H1 (cell line): ENCODE data around the gene MROH2A. TPM values are rescaled to one million over a fixed set of nuclear protein-coding genes. Genes with fewer than 3 reads are reported as not detected.

Source experiments
- CTCF ChIA-PET: fragments of 300-600 bp; sonication (Branson Sonifier 250); formaldehyde crosslinking; loops from one replicate; lab custom pipeline; 2021; ENCODE audit not compliant: partially characterized antibody; lab: Charles Lee
- POLR2A ChIA-PET: fragments of 300-600 bp; sonication (Branson Sonifier 250); formaldehyde crosslinking; loops from one replicate; lab custom pipeline; 2021; ENCODE audit warnings: inconsistent platforms; ENCODE audit not compliant: partially characterized antibody; lab: Charles Lee
- DNase-seq, 2 experiments: peaks; one replicate each; pipeline versions ENCODE4 v3.0.0 to v3.0.0-alpha.2; 2010 to 2022; ENCODE audit warnings: low spot score in 2 of 2, low read depth in 1 of 2, mixed read lengths in 1 of 2
- FAIRE-seq: peaks from 2 replicates; lab custom pipeline; 2011; peaks lifted over from hg19 to GRCh38; lab: Jason Lieb, UNC
- H2AFZ ChIP-seq: 2 replicates; pipeline ENCODE4 v1.8.1; 2012; ENCODE audit warnings: low read length, inconsistent platforms
- H2AK5ac ChIP-seq: 2 replicates; pipeline ENCODE4 v1.6.1; 2013; ENCODE audit warnings: low read depth, low read length
- H2BK120ac ChIP-seq: replicated peaks from 2 replicates; pipeline ENCODE3; 2013; ENCODE audit warnings: low read depth, low read length, inconsistent platforms
- H2BK12ac ChIP-seq: 2 replicates; pipeline ENCODE4 v1.6.1; 2013; ENCODE audit warnings: low read depth, low read length
- H2BK15ac ChIP-seq: 2 replicates; pipeline ENCODE4 v1.6.1; 2013; ENCODE audit warnings: low read length
- H2BK20ac ChIP-seq: 2 replicates; pipeline ENCODE4 v1.6.1; 2013; ENCODE audit warnings: low read length
- H2BK5ac ChIP-seq: 2 replicates; pipeline ENCODE4 v1.6.1; 2013; ENCODE audit warnings: low read depth, low read length
- H3K14ac ChIP-seq: 2 replicates; pipeline ENCODE4 v1.6.1; 2013; ENCODE audit warnings: inconsistent platforms; ENCODE audit not compliant: insufficient read length
- H3K18ac ChIP-seq: 2 replicates; pipeline ENCODE4 v1.6.1; 2013; ENCODE audit warnings: low read length; ENCODE audit errors: extremely low read depth
- H3K23ac ChIP-seq: 2 replicates; pipeline ENCODE4 v1.6.1; 2013; ENCODE audit warnings: inconsistent platforms; ENCODE audit not compliant: insufficient read length
- H3K23me2 ChIP-seq: 2 replicates; pipeline ENCODE4 v1.6.1; 2013; ENCODE audit warnings: low read depth, low read length
- H3K27ac ChIP-seq: 2 replicates; pipeline ENCODE4 v1.6.1; 2011; ENCODE audit warnings: low read depth, low read length, inconsistent platforms
- H3K27me3 ChIP-seq, 4 experiments: replicated peaks in 1 of 4; 1 replicate in 1 of 4; 2 replicates in 3 of 4; pipeline versions ENCODE4 v1.6.1 to v1.8.1; 2011 to 2013; ENCODE audit warnings: low read length in 3 of 4, mild to moderate bottlenecking in 3 of 4, inconsistent platforms in 2 of 4, mixed read lengths in 2 of 4, moderate library complexity in 1 of 4; ENCODE audit not compliant: control insufficient read depth in 3 of 4, insufficient read depth in 3 of 4; ENCODE audit errors: extremely low read depth in 1 of 4
- H3K36me3 ChIP-seq, 4 experiments: 2 replicates each; pipeline versions ENCODE4 v1.6.1 to v1.8.1; 2011 to 2013; ENCODE audit warnings: mild to moderate bottlenecking in 4 of 4, low read length in 3 of 4, moderate library complexity in 2 of 4, control low read depth in 1 of 4, inconsistent platforms in 1 of 4; ENCODE audit not compliant: insufficient read depth in 4 of 4, control insufficient read depth in 2 of 4
- H3K4ac ChIP-seq: replicated peaks from 2 replicates; pipeline ENCODE3; 2013; ENCODE audit warnings: low read length, low read depth, mixed read lengths, inconsistent platforms; ENCODE audit not compliant: insufficient read length
- H3K4me1 ChIP-seq, 4 experiments: replicated peaks in 1 of 4; 1 replicate in 1 of 4; 2 replicates in 3 of 4; pipeline versions ENCODE4 v1.6.1 to v1.8.1; 2011 to 2013; ENCODE audit warnings: low read length in 3 of 4, inconsistent platforms in 2 of 4, mixed read lengths in 1 of 4; ENCODE audit not compliant: insufficient read depth in 4 of 4, control insufficient read depth in 3 of 4
- H3K4me2 ChIP-seq, 2 experiments: 2 replicates each; pipeline versions ENCODE4 v1.6.1 to v1.8.1; 2011 to 2013; ENCODE audit warnings: low read depth in 2 of 2, low read length in 2 of 2, control low read depth in 1 of 2, inconsistent platforms in 1 of 2, mild to moderate bottlenecking in 1 of 2; ENCODE audit not compliant: insufficient read depth in 1 of 2
- H3K4me3 ChIP-seq, 4 experiments: fragments of 200-600, 300-600 bp in 1 of 4; sonication (generic), shearing (Covaris generic), sonication (Bioruptor Twin) in 1 of 4; 2 replicates each; pipeline versions ENCODE4 v1.5.1 to v1.8.1; 2011 to 2016; ENCODE audit warnings: low read length in 4 of 4, low read depth in 3 of 4, control low read depth in 2 of 4, inconsistent platforms in 2 of 4, mild to moderate bottlenecking in 2 of 4, mixed read lengths in 1 of 4, moderate library complexity in 1 of 4; ENCODE audit not compliant: insufficient read depth in 2 of 4; ENCODE audit errors: extremely low read depth in 1 of 4
- H3K56ac ChIP-seq: replicated peaks from 2 replicates; pipeline ENCODE3; 2013; ENCODE audit warnings: low read depth, mild to moderate bottlenecking, mixed read lengths, low read length, inconsistent platforms; ENCODE audit not compliant: insufficient read length
- H3K79me1 ChIP-seq: 2 replicates; pipeline ENCODE4 v1.6.1; 2013; ENCODE audit warnings: low read depth, low read length, control low read depth
- H3K79me2 ChIP-seq, 2 experiments: 2 replicates each; pipeline versions ENCODE4 v1.6.1 to v1.8.1; 2012 to 2013; ENCODE audit warnings: low read length in 2 of 2, mild to moderate bottlenecking in 2 of 2, inconsistent platforms in 1 of 2; ENCODE audit not compliant: insufficient read depth in 2 of 2, control insufficient read depth in 1 of 2
- H3K9ac ChIP-seq, 4 experiments: replicated peaks in 1 of 4; 1 replicate in 1 of 4; 2 replicates in 3 of 4; pipeline versions ENCODE4 v1.6.1 to v1.8.1; 2011 to 2013; ENCODE audit warnings: low read depth in 3 of 4, low read length in 3 of 4, control low read depth in 2 of 4, mild to moderate bottlenecking in 2 of 4, moderate library complexity in 2 of 4, inconsistent platforms in 1 of 4; ENCODE audit errors: extremely low read depth in 1 of 4
- H3K9me3 ChIP-seq, 2 experiments: 2 replicates each; pipeline versions ENCODE4 v1.6.1 to v1.8.1; 2012 to 2013; ENCODE audit warnings: mild to moderate bottlenecking in 2 of 2, moderate library complexity in 2 of 2, control low read depth in 1 of 2, inconsistent platforms in 1 of 2, low read depth in 1 of 2, low read length in 1 of 2, mixed read lengths in 1 of 2; ENCODE audit not compliant: insufficient read depth in 2 of 2
- H4K20me1 ChIP-seq, 2 experiments: replicated peaks in 1 of 2; 2 replicates each; pipeline versions ENCODE3 to v1.8.1; 2011 to 2013; ENCODE audit warnings: inconsistent platforms in 2 of 2, low read length in 2 of 2, mild to moderate bottlenecking in 1 of 2; ENCODE audit not compliant: insufficient read depth in 2 of 2, control insufficient read depth in 1 of 2
- H4K5ac ChIP-seq: 2 replicates; pipeline ENCODE4 v1.6.1; 2013; ENCODE audit warnings: low read length, low read depth, mixed read lengths, inconsistent platforms; ENCODE audit not compliant: insufficient read length
- H4K8ac ChIP-seq: 2 replicates; pipeline ENCODE4 v1.8.0; 2013; ENCODE audit warnings: mild to moderate bottlenecking, moderate library complexity, low read length, inconsistent platforms; ENCODE audit not compliant: insufficient read depth; ENCODE audit errors: extremely low read depth
- H4K91ac ChIP-seq: replicated peaks from 2 replicates; pipeline ENCODE3; 2013; ENCODE audit warnings: low read length, mixed read lengths, inconsistent platforms; ENCODE audit not compliant: insufficient read length
- CREB1 ChIP-seq: IDR thresholded peaks from 2 replicates; pipeline ENCODE4 v1.6.1; 2012; ENCODE audit warnings: inconsistent platforms
- HDAC6 ChIP-seq: IDR thresholded peaks from one replicate; pipeline ENCODE4 v1.7.1; 2012; ENCODE audit warnings: low read depth, mild to moderate bottlenecking, inconsistent platforms, low read length, moderate library complexity
- SIRT6 ChIP-seq: IDR thresholded peaks from one replicate; pipeline ENCODE4 v1.7.1; 2012; ENCODE audit warnings: low read length, inconsistent platforms
- WGBS, 2 experiments: shearing (Covaris generic) in 1 of 2; methylation state at CpG; one replicate each; pipeline versions ENCODE4 v1.1.6 to v1.1.7; 2013 to 2015; ENCODE audit warnings: low lambda C conversion rate in 2 of 2, mixed read lengths in 2 of 2, inconsistent platforms in 1 of 2, low coverage in 1 of 2, missing lambda C conversion rate in 1 of 2; ENCODE audit not compliant: insufficient replicate concordance in 2 of 2, insufficient coverage in 1 of 2, insufficient read length in 1 of 2; ENCODE audit errors: extremely low coverage in 1 of 2, missing lambda C conversion rate in 1 of 2; 5-methylcytosine and 5-hydroxymethylcytosine counted together
- polyA plus RNA-seq, 7 experiments: library from polyadenylated mRNA; depleted of rRNA in 3 of 7; stranded (reverse) in 5 of 7; unstranded in 2 of 7; fragments of >200 nt in 5 of 7; fragments of 200-250 nt in 2 of 7; gene quantifications; 1 replicate in 5 of 7; 2 replicates in 1 of 7; 4 replicates in 1 of 7; pipeline versions ENCODE4 v1.2.1 to v1.2.3, GENCODE V29; 2011 to 2013; ENCODE audit warnings: missing spikeins in 2 of 7, mixed read lengths in 2 of 7
- total RNA-seq: library from RNA; stranded (reverse); fragmentation: NEBNext Ultra II Directional; extraction: Animal tissue kit (Norgen Biotek cat#: 25700); gene quantifications from 2 replicates; pipeline ENCODE4 v1.2.1, GENCODE V29; 2021

The MROH2A gene
- total and polyA plus RNA-seq, 2 of the 8 experiments (the other 6 are each of a cell fraction or from before 2014, with no cell fraction given), result not detected

DNA sequence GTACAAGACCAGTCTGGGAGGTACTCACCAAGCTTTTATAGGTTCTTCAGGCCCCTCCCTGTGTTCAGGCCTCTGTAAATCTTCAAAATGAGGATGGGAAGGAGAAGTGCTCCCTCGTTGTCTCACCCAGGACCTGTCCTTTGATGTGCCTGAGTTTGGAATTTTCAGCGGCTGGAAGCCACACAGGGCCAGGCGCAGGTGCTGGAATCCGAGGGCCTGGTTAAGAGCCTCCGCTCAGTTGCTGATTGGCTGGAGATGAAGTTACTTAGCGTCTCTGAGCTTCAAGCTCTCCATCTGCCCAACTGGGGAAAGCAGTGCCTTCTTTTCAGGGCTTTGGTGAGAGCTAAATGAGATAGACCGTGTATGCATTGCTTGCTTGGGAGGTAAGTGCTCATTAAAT lies 46.2 kb downstream of the MROH2A start:
- no peak overlapping the region for H4K5ac ChIP-seq
- no peak overlapping the region for H3K9ac ChIP-seq
- no peaks in the 10 kb centered on the region for H3K9me3 ChIP-seq
- H3K36me3 ChIP-seq, result no peaks in the 10 kb centered on the region
- no peak overlapping the region for H3K4ac ChIP-seq
- no peaks in the 10 kb centered on the region for H3K27me3 ChIP-seq
- no peak for FAIRE-seq
- H3K4me3 ChIP-seq, result no peak overlapping the region
- ChIA-PET CTCF (interaction anchor here (1.8 kb wide), 1 partner anchor 8 kb away, joined by 7 read pairs; no protein-coding TSS in a partner anchor), POLR2A (no interaction called here)
- 81% methylated on average over 7 of the region's 7 CpGs; no CpG with 5 or more reads in 1 of the 2 experiments for WGBS, 2 experiments
- no peak overlapping the region for H2AFZ ChIP-seq
- no peak overlapping the region for H3K4me2 ChIP-seq
- H2BK120ac ChIP-seq, result no peak overlapping the region
- DNase-seq, result no peak
- no peak overlapping the region for H3K56ac ChIP-seq
- H4K20me1 ChIP-seq, result no peaks in the 10 kb centered on the region
- H3K4me1 ChIP-seq, result no peaks in the 10 kb centered on the region
- no peak overlapping the region for H2BK15ac ChIP-seq
- no peak overlapping the region for H3K27ac ChIP-seq
- no peak overlapping the region for H4K8ac ChIP-seq
- H3K23me2 ChIP-seq, result no peaks in the 10 kb centered on the region
- no peak overlapping the region for H3K18ac ChIP-seq
- H2AK5ac ChIP-seq, result no peak overlapping the region
- H2BK20ac ChIP-seq, result no peak overlapping the region
- H3K79me1 ChIP-seq, result no peaks in the 10 kb centered on the region
- H4K91ac ChIP-seq, result no peak overlapping the region
- H3K23ac ChIP-seq, result no peak overlapping the region
- H2BK5ac ChIP-seq, result no peak overlapping the region
- no peak overlapping the region for H2BK12ac ChIP-seq
- no peak overlapping the region for H3K14ac ChIP-seq
- no peaks in the 10 kb centered on the region for H3K79me2 ChIP-seq
- TF ChIP-seq CREB1 (no peak), HDAC6 (no peak), SIRT6 (no peak)
